HG03175 (cell line): ENCODE data around the gene DCDC2.
"Not testable (repeated sequence)": the region's sequence is repeated elsewhere in the genome, so short reads cannot be mapped to it uniquely, and the experiment has no call there.

ENCODE experiments used
- ATAC-seq: cut with Tn5 transposase; IDR thresholded peaks from one replicate; pipeline ENCODE4 v1.9.1; 2021; ENCODE audit warnings: mild to moderate bottlenecking, moderate library complexity; ENCODE audit not compliant: unreplicated experiment

The DCDC2 gene

DNA sequence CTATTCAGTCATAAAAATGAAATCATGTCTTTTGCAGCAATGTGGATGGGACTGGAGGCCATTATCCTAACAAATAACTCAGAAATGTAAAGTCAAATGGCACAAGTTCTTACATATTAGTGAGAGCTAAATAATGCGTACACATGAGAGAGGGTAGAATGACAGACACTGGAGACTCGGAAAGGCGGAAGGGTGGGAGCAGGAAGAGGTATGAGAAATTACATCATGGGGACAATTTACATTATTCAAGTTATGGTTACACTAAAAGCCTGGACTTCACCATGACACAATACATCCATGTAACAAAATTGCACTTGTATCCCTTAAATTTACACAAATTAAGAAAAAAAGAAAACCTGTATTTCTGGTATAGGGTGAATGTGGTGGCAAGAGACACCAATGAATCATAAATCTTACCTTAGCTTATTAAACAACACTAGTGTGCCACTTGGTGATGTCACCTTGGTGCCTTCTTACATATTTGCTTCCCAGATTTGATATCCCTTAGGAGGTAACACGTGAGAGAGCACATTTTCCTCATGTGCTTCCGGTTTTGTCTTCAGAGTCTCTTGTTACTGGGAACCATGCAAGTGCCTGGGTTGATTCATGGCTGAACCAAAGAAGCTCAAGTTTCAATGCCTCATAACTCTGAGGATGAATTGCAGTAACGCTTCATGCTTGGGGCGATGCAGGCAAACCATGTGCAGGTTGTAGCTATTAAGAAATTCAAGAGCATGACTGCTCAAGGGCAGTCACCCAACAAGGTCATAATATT, 84.6 kb downstream of the DCDC2 start:
- no peak for ATAC-seq

DNA sequence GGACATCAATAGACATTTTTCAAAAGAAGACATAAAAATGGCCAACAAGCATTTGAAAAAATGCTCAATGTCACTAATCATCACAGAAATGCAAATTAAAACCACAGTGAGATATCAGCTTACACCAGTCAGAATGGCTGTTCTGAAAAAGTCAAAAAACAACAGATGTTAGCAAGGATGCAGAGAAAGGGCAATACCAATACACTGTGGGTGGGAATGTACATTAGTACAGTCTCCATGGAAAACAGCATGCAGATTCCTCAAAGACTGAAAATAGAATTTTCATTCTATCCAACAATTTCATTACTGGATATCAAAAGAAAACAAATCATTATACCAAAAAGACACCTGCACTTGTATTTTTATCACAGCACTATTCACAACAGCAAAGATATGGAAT, 85.3 kb downstream of the DCDC2 start:
- ATAC-seq: no peak

DNA sequence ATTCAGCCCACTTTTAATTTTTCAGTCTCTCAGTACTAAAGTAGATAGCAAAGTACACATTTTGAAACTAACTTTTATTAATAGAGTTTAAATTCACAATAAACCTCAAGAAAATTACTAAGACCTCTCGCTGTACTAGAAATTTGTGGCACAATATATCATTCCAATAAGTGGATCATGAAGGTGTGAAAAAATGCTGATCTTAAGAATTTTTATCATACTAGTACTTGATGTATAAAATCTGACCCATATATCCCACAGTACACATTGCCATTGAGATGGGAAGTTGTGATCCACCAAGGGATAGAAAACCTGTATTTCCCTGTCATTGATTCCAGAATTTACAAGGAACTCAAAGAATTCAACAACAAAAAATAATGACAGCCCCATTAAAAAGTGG, 85.7 kb downstream of the DCDC2 start:
- no peak for ATAC-seq

DNA sequence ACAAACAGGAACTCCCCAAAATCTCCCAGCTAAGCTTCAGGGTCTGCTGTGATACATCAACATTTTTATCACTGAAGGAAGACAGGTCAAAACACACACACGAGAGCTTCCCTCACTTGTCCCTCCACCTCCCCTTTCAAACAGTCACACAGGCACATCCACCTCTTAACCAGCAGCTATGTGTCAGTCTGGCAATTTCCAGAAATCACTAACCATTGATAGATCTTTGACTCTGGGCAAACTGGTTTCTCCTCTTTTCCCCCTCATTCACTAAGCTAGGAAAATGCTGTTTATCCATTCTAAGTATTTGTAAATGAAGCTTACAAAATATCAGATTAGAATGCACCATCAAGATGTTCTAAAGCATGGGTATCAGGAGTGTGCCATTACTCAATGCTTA, 87.8 kb downstream of the DCDC2 start:
- ATAC-seq: no peak

DNA sequence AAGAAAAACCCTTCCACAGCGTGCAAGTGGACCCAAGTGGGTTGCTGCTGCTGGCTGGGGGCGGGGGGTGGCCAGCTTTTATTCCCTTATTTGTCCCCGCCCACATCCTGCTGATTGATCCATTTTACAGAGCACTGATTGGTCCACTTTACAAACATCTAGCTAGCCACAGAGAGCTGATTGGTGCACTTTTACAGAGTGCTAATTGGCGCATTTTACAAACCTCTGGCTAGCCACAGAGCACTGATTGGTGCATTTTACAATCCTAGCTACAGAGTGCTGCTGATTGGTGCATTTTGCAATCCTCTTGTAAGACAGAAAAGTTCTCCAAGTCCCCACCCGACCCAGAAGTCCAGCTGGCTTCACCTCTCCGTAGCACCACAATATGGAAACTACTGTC, 99.6 kb downstream of the DCDC2 start:
- ATAC-seq: not testable (repeated sequence)

DNA sequence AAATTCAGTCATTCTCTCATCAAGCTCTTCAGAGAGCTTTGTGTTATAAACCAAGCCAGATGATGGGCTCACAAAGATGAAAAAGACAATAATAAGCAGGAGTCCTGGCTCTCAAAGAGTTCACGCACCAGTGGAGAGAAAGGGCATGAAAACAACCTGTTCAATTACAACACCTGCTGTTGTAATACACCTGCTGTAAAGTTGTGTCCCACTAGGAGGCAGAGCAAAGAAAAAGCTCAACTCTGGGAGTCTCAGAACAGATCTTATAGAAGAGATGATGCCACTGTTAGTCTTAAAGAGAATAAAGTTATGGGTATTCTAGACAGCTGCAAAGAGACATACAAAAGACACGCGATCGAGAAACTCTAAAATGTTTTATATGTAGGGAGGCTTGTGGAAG, 100.6 kb downstream of the DCDC2 start:
- no peak for ATAC-seq

DNA sequence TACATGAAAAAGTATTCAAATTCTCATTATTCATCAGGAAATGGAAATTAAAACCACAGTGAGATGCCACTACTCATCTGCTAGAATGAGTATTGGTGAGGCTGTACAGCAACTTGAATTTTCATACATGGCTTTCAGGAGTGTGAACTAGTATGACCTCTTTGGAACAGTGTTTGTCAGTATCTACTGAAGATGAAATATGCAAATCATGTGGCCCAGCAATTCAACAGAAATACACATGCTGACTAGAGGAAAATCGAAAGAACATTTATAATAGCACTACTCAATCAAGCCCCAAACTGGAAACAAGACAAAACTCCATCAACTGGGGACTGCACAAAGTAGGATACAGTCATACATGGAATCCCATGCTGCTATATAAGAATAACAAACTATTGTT, 102.2 kb downstream of the DCDC2 start:
- peak; percentile 94 for ATAC-seq

DNA sequence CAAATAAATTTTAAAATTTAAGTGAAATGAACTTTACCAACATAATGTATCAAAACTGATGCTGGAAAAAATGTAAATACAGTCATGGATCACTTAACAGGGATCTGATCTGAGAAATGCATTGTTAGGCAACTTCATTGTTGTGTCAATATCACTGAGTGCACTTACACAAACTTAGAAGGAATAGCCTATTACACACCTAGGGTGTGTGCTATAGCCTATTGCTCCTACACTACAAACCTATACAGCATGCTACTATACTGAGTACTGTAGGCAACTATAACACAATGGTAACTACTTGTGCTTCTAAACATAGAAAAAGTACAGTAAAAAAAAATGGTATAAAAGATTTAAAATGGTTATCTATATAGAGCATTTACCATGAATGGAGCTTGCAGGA, 104.5 kb downstream of the DCDC2 start:
- no peak for ATAC-seq

DNA sequence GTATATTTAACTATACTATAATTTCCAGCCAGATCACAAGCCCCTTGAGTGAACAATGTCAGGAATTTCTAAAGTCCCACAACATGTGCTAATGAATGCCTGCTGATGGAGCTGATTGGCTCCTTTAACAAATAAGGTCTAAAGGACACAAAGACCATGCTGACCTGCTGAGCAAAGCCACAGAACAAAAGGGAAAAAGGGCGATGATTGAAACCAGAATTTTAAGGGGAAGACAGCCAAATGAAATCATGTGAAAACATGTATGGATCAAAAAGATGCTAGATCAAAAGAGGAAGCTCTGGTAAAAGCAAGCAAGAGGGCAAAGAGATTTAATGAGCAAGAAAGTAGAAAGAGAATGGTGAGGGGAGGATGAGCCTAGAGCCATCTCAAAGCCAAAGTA, 105.6 kb downstream of the DCDC2 start:
- no peak for ATAC-seq

DNA sequence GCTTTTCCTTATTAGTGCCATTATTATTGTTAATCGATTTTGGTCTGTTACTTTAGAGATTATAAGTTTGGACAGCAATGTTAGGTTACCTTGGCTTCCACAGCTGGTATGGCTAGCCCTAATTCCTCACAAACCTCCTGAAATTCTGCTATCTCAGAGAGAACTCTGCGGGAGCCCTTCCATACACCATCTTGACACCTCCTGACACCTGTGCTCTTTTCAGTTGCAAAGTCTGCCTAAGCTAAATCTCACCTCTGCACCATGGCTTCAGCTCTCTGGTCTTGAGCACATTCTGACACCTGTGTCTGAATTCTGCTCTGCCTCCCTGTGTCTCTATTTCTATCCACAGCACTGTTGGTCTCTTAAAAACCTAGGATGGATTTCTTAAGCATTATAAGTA, 106.5 kb downstream of the DCDC2 start:
- ATAC-seq: no peak

DNA sequence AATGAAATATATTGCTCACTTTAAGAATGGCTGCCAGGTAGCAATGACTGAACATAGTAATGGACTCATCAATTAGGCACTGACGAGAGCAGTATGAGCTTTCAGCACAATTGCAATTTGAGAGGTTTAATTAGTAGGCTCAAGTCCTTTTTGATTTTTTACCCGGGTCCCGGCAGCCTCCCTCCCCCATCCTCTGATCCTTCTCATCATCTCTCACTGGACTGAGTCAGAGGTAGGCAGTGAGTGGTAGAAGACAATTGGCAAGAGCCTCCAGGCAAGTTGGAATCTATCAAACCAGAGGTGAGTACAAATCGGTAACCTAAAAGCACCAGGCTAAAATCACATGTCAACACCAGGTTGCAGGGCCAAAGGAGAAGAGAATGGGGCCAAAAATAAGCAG, 107.9 kb downstream of the DCDC2 start:
- ATAC-seq: no peak

DNA sequence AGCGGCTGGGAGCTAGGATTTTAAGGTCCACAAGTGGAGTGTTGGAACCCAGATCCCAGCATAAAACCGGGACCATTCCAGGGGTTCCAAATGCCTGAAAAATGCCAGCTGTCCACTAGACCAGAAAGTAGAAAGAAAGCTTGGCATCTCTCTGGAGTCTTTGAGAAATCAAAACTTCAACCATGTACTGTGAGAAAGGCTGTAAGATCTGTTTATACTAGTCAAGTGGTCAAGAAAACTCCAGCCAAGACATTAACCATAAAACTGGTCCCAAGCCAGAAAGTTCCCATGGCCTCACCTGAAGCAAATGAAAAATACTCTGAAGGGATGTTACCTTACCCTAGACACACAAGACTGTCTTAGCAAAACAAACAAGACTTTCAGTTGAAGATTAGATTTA, 112.6 kb downstream of the DCDC2 start:
- ATAC-seq: no peak

DNA sequence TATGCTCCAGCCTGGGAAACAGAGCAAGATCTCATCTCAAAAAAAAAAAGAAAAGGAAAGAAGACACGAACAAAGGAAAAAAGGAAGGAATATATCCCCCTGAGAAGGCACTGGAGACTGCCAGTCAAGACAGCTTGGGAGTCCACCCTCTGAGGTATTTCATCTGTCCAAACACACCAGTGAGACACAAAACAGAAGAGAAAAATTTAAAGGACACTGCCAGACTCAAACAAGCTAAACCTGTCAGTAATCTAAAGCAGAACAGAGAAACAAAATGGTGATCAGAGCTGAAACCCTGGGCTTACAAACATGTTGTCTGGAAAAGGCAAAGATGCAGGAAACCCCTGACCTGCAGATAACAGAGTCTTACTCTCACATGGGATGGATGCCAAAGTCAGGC, 114.9 kb downstream of the DCDC2 start:
- no peak for ATAC-seq

DNA sequence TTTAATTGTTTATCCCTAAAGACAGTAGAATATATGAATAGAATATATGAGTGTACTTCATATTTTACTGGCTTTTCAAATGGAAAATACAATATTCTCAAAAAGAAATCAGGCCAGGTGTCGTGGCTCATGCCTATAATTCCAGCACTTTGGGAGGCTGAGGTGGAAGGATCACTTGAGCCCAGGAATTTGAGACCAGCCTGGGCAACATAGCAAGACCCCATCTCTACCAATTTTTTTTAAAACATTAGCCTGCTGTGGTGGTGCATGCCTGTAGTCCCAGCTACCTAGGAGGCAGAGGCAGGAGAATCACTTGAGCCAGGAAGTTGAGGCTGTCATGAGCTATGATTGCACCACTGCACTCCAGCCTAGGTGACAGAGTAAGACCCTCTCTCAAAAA, 116.1 kb downstream of the DCDC2 start:
- not testable (repeated sequence) for ATAC-seq

DNA sequence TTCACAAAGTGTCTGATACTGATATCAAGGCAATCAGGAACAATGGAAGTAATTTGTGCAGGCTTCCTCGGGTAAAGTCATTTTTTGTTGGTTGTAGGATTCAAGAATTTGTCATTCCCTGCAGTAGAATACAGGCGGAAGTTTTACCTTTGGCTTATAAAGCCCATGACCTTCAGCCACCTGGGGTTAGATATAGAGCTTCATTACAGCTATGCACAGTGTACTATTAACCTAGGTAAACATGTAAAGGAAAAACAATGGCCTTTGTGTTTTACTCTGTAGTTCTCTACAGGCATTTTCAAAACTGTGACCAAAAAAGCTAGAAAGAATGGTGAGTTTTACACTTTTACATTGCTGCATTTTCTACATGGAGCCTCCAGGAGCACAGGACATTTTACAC, 116.9 kb downstream of the DCDC2 start:
- ATAC-seq: no peak

DNA sequence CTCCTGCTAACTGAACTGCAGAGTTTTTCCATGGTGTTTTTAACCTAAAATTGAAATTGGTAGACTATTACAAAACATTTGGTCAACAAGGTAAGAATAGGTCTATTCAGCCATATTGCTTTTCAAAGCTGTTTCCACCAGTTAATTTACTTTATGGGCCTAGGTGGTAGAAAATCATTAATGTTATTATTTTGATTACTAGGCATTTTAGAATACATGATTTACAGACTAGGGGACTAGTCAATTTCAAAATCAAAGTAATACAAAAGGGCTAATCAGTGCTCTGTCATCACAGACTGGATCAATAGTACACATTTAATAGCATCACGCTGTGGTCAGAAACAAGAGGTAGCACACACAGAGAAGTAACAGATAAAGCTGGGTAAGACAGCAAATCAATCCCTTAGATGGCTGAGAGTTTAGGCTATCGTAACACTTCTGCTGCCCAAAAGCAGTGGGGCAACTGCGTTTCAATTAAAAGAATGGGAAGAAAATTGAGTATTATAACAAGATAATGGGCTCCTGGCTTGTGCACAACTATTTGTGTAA, 117.4 kb downstream of the DCDC2 start:
- no peak for ATAC-seq

DNA sequence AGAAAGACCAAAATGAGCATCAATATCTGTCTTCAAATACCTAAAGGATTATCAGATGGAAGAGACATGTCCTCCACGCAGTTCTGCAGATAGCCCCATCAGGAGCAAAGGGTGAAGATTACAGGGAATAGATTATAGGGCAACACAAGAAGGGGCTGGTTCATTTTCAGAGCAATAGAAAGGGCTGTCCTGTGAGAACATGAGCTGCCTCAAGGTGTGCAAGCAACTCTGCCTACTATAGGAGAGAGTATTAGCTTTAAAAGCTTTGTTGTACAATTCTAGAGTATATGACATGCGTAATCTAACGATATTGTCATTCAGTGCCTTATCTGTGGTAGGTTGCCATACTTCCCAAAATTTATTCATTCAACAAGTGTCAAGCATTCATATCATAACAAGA, 119.2 kb downstream of the DCDC2 start:
- ATAC-seq: no peak

DNA sequence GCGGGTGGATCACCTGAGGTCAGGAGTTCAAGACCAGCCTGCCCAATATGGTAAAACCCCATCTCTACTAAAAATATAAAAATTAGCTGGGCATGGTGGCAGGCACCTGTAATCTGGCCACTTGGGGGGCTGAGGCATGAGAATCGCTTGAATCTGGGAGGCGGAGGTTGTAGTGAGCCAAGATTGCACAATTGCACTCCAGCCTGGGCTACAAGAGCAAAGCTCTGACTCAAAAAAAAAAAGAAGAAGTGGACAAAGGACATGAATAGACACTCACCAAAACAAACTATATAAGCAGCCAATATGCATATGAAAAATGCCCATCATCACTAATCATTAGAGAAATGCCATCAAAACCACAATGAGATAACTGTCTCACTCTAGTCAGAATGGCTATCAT, 121.1 kb downstream of the DCDC2 start:
- ATAC-seq: not testable (repeated sequence)

DNA sequence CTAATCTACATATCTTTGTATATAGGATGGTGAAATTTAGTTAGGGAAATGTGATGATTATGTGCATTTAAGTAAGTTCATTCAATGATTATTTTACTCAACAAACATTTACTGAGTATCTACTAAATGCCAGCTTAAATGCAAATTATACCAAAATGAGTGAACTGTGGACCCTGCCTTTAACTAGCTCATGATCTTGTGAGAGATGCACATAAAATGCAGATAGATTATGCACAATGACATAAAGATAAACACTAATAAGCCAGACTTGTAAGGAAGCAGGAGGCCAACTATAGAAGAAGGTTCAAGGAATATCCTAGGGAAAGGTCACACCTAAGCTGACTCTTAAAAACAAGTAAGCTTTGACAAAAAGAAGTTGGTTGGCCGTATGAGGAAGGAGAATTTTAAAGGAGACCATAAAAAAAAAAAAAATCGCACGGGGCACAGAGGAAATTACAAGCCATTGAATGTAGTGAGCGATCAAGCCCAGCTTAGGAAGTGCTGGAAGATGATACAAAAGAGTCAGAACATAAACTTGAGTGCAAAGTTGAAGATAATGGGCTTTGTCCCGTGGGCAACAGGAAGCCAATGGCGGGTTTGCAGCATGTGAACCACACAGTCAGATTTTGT, 123.9 kb downstream of the DCDC2 start:
- ATAC-seq: no peak

DNA sequence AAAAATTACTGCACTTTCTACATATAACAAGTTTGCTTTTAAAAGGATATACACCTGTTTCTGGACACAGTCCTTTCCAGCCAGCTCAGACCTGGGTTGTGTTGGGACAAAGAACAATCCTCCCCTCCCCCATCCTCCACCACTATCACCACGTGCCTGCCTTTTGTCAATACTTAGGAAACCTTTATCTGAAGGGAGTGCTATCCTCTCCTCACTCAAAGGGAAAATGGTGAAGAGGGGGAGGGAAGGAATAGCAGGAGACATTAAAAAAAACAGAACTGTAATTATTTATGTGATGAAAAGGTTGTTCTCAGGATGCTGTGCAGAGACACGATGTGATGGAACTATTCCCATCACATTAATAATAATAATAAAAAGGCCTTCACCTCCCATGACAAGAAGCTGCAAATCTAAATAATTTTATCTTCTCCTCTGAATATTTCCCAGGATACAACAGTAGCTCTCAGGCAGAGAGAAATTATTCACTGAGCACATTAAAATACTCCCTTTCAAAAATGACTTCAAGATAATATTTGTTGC, 126.4 kb downstream of the DCDC2 start:
- ATAC-seq: no peak

DNA sequence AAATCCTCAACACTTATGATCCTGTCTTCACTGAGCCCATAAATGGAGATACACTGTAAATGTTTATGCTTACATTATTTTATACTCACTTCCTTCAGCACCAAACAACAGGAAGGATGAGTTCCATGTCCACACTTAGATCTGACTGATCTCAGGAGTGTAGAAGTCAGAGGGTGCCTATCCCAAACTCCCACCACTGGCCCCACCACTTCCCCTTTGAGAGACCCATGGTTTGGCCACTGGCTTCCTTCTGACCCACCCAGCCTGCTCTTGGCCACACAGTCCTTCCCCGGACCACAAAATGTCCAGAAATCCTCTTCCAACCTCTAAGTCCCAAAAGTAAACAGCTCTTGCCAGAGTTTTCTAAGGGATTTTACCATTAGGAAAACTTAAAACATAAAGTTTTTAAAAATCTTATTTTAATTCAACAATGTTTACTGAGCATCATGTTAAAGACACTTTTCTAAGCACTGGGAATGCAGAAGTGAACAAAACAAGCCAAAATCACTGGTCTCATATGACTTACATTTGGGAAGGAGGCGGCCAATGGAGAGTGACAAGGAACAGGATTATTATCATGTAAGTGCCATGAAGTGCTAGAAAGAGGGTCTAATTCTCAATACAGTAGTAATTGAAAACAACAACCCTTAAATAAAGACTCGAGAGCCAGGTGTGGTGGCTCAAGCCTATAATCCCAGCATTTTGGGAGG, 128.0 kb downstream of the DCDC2 start:
- no peak for ATAC-seq
